ENCODE measurements around the gene TMTC1.

GRCh38 chr12:29792132-29792531, 8.4 kb upstream of the TMTC1 start:
- TF ChIP-seq CTCF (IDR thresholded peaks at IDR 0.05; ENCODE audit: low read depth, low read length) (no peak), EZH2phosphoT487 (IDR thresholded peaks at IDR 0.05; ENCODE audit: low read depth) (no peak)

All from OCI-LY3 (cell line).